ENCODE data around the gene KDM2A. TPM values are rescaled to one million over a fixed set of nuclear protein-coding genes. Genes with fewer than 3 reads are reported as not detected.

KDM2A gene
- total RNA-seq, 4 donors from 2014 or later, result 48.2 to 94.9 (median 73.5) TPM

GRCh38 chr11:67270256-67271204 is 151.5 kb downstream of the KDM2A start:
- peak overlapping the region; percentile 70 to 88 for H3K27ac ChIP-seq
- no peaks in the 10 kb centered on the region for H3K27me3 ChIP-seq
- TF ChIP-seq POLR2A (IDR thresholded peaks at IDR 0.05) (no peak), CTCF (IDR thresholded peaks at IDR 0.05) (no peak)
- peak overlapping the region in 1 of 2 donors; percentile 27 for H3K4me3 ChIP-seq
- no peaks in the 10 kb centered on the region for H3K36me3 ChIP-seq
- H3K4me1 ChIP-seq, result peaks cover 21 to 44% of the 10 kb centered on the region in 2 donors
- no peaks in the 10 kb centered on the region for H3K9me3 ChIP-seq
- intact Hi-C loops (cut with DNase I; ENCODE audit: low total_unique reads), result no loop called here
- peak; percentile 25 to 34 for DNase-seq

GRCh38 chr11:67271205-67271540 is 152.1 kb downstream of the KDM2A start:
- H3K4me3 ChIP-seq, result no peak overlapping the region

GRCh38 chr11:67271541-67272284 is 152.7 kb downstream of the KDM2A start:
- peaks cover 21 to 54% of the 10 kb centered on the region in 2 donors for H3K4me1 ChIP-seq
- no peak for TF ChIP-seq CTCF (IDR thresholded peaks at IDR 0.05)
- TF ChIP-seq POLR2A (IDR thresholded peaks at IDR 0.05), result no peak
- peak in 1 of 2 donors; percentile 14 for DNase-seq
- no peaks in the 10 kb centered on the region for H3K36me3 ChIP-seq
- intact Hi-C loops (cut with DNase I; ENCODE audit: low total_unique reads), result no loop called here
- H3K27me3 ChIP-seq, result no peaks in the 10 kb centered on the region
- H3K9me3 ChIP-seq, result no peaks in the 10 kb centered on the region
- H3K27ac ChIP-seq, result peak overlapping the region; percentile 28 to 88
- H3K4me3 ChIP-seq, result no peak overlapping the region

More at GRCh38 chr11:67271205-67271540, 152.1 kb downstream of the KDM2A start:
- Histone ChIP-seq H3K36me3 (no peaks in the 10 kb centered on the region), H3K9me3 (no peaks in the 10 kb centered on the region), H3K27me3 (no peaks in the 10 kb centered on the region), H3K4me1 (peaks cover 21 to 51% of the 10 kb centered on the region in 2 donors), H3K27ac (no peak overlapping the region)
- intact Hi-C loops (cut with DNase I; ENCODE audit: low total_unique reads), result no loop called here
- TF ChIP-seq POLR2A (IDR thresholded peaks at IDR 0.05) (no peak), CTCF (IDR thresholded peaks at IDR 0.05) (no peak)
- DNase-seq, result no peak

GRCh38 chr11:67272327-67273259 is 153.5 kb downstream of the KDM2A start:
- Histone ChIP-seq H3K36me3 (no peaks in the 10 kb centered on the region), H3K4me3 (no peak overlapping the region), H3K4me1 (peaks cover 19 to 50% of the 10 kb centered on the region in 2 donors), H3K27ac (peak overlapping the region; percentile 28 to 88), H3K27me3 (no peaks in the 10 kb centered on the region), H3K9me3 (no peaks in the 10 kb centered on the region)
- DNase-seq, result peak; percentile 16 to 25
- TF ChIP-seq CTCF (IDR thresholded peaks at IDR 0.05) (no peak), POLR2A (IDR thresholded peaks at IDR 0.05) (no peak)
- intact Hi-C loops (cut with DNase I; ENCODE audit: low total_unique reads), result no loop called here

Measured in uterus (tissue), 4 donors.